Stimulated activated CD8-positive, alpha-beta memory T cell treated with anti-CD3 and anti-CD28 coated beads, Interleukin-15, amount 100 ng/mL, for 24 hours (primary cell): ENCODE results near the gene ABI3BP.

Source experiments
- DNase-seq: peaks from one replicate; pipeline ENCODE4 v3.0.0-alpha.2; 2020; ENCODE audit warnings: low read depth

The ABI3BP gene

DNA sequence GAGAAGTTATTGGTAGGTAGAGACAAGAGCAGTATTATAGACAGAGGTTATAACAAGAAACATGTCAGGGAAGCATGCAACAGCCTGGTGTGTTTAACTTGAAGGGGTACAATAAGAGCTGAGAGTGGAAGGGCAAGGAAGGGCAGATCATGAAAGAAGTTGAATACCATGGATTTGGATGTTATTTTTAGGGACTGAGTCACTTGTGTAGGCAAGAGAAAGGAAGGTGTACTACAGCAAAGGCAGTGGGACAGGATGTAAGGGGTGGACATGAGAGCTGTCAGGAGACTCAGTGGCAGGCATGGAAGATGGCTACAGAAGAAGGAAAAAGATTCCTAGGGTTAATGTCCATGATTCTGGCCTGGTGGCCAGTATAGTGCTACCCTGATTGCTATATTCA, 217.6 kb downstream of the ABI3BP start:
- no peak for DNase-seq

DNA sequence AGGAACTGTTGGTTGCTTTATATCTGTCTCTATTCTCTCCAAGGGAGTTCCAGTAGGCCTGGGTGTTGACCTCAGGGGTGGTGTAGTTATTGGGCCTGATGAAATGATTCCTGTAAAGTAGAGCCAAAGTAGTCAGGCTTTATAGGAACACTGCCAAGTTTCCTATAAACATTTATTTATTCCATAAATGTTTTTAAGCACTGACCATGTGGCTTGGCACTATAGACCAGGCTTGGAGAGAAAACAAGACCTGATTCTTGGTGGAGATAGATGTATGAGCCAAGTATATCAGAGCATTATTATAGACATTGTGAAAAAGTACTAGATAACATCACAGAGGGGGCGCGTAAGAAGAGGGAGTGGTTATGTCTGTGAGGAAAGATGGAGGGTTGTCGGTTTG, 218.0 kb downstream of the ABI3BP start:
- DNase-seq = no peak

DNA sequence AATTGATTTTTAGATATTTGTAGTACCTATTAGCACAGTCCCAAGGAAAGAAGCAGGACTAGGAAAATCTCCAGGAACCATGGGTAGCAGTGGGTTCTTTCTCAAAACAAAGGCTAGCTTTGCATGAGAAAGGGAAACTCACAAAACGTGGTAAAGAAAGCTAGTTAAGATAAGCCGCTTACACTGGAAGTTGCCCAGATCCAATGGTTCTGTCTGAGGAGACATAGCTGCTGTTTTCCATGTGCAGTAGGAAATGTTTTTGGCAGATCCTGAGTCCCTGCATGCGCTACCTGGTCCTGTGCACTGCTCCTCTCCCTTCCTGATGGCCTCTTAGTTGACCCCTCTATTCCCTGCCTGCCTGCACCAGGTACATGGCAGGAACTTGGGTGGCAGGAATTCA, 223.5 kb downstream of the ABI3BP start:
- DNase-seq = no peak

DNA sequence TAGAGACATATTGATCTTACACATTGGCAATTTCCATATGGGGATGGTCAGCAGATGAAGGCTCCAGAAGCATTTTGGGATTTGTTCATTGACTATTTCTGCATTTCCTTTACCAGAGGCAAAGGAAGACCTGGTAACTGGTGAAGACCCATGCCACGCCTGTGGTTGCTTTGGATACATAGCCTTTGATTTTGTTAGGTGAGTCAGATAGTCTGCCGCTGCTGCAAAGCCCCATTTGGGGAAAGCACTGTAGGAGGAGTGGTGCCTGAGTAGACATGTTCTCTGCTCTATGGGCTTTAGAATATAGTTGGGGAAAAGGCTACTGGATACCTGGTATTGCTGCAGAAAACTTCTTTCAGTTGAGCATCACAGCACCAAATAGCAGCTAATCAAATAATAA, 227.2 kb downstream of the ABI3BP start:
- DNase-seq = no peak

DNA sequence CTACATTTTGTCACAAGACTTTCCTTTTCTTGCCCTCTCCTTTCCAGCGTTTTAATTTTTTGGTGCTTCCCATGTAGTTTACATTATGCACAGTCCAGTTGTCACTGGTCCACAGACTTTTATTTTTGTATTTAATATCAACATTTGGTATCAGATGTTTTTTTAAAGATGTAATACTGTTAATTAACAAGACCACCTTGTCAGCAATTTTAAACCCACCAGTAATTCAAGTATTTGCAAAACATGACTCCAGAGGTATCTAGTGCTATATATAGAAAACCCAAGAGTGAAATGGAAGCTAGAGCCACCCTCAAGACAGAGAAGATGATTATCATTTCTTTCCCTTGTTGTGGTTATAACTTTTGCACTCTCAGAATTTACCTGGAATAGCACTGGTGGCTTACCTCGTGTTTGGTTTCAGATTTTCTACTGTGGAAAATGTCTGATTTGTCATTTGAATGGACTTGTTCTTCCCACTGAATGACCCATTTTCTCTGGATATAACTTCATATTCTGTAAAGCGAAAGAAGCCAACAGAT, 227.7 kb downstream of the ABI3BP start:
- no peak for DNase-seq

DNA sequence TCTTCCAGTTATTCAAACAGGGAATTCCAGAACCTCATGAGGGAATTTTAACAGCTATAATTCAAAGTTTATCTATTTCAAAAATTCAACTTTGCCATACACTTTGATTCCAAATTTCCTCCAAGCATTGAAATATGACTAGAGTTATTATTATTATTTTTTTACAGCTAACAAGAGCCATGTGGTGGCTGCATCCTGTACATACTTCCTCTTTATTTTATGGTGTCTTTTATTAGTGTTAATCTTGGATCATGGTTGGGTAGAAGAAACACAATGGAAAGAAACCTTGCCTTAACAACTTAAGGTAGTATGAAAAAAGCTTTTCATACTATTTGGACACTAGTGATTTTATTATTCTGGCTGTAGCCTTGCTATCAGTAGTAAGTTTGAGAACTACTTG, 231.3 kb downstream of the ABI3BP start:
- DNase-seq = no peak

DNA sequence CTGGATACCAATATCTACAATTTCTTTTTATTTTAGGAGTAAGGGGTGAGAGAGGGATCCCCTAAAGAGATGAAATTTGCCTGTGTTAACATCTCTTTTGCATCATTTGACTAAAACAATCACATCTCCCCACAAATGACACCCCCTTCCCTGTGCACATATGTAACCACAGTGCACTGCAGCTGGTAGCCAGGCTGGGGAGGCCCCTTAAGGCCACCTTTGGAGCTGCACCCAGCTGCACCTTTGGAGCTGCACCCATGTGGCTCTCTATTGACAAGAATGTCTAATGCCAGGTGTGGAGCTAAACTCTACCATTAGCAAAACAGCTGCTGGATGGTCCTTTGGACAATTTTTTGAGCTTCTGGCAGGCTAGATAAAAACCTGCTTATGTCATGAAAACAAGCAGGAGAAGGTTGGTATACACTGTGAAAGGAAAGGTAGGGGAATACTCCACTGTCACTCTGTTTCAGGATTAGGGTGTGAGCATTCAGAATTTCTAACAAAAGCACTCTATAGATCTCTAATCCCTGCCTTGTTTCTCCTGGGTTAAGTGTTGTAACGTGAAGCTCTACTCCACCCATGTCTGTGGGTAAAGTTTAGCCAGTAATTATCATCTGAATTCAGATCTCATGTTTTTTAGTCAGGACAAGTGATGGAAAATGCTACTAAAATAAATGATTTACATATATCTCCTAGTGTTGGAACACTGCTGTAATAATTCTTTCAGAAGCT, 231.8 kb downstream of the ABI3BP start:
- no peak for DNase-seq

DNA sequence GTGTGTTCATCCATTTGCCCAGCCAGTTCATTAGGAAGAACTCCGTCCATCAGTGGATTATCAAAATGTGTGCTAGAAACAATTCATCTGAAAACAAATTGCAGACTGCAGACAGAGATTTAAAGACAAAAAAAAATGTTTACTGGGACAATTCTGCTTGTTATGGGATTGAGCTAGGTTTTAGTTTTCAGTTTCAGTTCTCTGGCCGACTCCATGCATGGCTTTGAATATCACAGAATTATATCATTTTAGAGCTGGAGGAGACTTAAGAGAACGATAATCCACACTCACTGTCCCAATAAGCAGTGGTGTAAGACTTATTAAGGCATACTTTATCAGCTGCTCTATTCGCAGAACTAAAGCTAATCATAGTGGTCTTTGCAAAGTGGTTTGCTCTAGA, 232.8 kb downstream of the ABI3BP start:
- no peak for DNase-seq

DNA sequence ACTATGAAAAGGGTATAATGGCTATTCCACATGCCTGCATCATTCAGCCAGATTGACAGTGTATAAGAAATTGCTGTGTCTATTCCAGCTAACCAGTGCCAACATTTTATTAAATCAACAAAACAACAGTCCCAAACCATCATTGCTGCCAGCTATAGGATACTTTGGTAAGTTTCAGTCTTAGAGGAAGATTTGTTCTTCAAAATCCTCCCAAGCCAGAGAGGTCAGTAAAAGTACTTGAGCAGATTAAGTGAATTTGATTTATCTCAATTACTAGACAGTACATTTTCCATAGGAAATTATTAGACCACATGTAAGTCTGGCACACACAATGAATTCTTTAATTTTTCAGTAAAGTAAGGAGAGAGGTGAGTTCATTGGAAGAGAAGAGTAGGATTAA, 233.3 kb downstream of the ABI3BP start:
- no peak for DNase-seq

DNA sequence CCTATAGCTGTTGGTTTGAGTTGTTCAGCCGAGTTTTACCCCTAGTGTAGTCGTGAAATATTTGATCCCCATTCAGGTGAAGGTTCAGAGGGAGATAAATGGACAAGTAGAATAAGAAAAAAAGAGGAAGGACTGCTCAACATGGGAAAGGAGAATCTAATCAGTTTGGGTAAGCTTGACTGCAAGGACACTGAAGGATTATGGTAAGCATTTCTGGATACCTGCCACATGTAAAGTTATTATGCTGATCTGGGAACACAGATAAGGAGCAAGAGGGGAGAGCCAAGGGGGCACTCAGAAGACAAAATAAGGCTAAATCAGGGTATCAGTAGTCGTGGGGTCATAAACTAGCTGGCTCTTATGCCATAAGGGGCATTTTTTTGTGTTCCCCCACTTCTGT, 234.1 kb downstream of the ABI3BP start:
- DNase-seq = no peak

DNA sequence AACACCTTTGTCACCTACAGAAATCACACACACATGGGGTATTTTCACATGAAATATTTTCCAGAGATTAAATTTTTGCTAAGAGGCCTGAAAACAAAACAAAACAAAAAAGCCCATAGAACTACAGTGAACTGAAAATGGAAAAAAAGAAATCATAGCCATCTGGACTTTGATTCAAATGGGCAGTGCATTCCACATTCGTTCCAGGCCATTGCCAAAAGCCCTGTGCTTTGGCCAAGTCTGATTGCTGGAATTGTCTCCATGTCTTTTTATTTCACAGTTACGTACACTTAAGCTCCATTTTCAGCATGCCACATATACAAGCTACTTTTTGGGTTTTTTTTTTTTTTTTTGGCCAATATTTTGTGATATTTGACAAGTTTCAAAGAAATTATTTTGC, 236.8 kb downstream of the ABI3BP start:
- DNase-seq = no peak

DNA sequence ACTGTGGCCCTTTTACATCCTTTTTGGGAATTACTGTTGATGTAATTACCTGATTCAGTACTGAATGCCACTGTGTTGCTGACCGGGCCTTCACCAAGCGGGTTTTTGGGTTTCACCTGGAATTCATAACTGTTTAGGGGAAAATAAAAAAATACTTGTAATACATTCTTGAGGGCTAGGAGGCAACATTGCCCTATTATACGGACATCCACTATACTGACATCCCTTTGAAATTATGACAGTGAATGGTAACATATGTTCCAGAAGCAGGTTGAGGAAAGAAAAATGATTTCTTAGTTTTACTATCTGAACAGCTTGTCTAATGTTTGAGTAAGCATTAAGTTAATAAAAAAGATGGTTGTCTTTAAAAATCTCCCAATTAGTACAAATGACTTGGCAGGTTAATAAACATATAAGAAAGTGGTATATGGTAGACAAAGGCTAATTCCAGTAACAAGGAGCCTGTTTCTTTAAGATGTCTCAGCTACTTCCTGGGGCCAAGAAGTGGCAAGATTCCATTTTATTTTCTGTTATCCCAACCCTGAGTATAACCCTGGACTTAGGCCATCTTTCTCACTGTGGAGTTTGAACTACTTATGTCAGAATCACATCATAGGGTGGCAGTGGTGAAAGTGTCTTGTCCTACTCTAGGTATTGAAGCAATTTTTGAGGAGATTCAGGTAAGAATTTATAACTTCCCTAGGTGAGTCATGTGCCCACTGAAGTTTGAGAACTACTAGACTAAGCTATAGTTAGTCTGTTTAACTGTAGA, 238.5 kb downstream of the ABI3BP start:
- no peak for DNase-seq

DNA sequence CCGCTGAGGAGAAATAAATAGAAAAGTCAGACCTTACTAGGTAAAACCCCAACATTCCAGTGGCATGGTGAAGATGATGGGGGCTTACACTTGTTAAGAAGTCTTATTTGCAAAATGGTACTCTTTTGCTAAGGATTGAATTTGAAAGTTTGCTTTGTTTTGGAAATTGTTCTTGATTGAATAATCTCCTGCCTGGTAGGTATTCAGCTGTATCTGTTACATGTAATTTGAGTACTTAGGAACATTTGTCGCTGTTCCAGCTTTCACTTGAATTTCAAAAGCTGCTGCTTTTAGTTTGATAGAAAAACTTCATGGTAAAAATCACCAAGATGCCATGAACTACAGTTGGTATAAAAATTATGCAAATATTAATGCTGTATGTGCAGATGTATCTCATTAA, 239.4 kb downstream of the ABI3BP start:
- no peak for DNase-seq

DNA sequence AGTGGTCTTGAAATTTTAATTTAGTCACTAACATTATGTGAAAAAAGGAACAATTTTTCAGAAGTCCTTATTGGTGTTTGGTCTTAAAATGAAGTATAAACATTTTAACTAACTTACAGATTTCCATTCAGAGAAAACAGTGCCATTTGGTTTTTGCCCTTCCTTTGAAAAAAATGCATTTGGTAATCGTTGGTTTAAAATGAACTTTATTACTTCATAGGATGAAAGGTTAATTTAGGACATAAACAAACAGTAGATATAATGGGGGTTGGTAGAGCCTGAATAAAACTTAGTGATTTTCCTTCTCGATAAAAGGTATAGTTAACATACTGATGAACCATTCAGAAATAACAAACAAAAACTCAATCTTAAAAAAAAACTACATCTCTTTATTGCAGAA, 244.3 kb downstream of the ABI3BP start:
- no peak for DNase-seq

DNA sequence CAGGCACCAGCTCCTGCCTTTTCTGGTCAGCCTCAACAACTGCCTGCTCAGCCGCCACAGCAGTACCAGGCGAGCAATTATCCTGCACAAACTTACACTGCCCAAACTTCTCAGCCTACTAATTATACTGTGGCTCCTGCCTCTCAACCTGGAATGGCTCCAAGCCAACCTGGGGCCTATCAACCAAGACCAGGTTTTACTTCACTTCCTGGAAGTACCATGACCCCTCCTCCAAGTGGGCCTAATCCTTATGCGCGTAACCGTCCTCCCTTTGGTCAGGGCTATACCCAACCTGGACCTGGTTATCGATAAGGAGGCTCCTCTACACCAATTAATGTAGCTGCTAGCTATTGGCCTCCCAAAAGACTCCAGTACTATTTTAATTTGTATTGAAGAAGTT, 245.0 kb downstream of the ABI3BP start:
- no peak for DNase-seq

DNA sequence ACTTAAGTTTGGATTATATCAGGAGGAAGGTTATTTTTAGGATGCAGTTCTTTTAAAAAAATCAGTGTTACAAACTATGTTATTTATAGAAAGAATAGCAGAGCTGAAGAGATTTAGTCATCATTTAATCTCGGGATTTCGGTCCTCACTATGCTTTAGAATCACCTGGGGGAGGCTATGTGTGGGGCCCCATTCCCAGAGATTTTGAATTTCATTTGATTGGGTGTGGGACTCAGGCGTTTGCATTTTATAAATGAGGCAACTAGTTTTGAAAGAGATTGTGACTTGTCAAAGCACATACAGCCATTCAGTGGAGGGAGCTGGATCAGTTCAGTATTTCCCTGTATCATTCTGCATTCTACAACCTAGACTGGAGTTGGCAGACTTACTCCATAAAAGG, 247.1 kb downstream of the ABI3BP start:
- no peak for DNase-seq

DNA sequence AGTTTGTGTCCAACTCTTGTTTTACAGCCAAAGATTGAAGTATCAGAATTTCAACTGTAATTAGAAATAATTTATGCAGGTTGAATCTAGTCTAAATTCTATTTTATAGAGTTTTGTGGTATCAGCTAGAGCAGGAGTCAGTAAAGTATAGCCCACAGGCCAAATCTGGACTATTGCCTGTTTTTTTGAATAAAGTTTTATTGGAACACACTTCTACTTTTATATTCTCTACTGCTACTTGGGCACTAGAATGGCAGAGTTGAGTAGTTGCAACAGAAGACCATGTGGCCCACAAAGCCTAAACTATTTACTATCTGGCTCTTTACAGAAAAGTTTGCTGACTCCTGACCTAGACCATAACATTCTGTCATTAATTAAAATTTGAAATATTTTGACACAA, 247.6 kb downstream of the ABI3BP start:
- DNase-seq = no peak

DNA sequence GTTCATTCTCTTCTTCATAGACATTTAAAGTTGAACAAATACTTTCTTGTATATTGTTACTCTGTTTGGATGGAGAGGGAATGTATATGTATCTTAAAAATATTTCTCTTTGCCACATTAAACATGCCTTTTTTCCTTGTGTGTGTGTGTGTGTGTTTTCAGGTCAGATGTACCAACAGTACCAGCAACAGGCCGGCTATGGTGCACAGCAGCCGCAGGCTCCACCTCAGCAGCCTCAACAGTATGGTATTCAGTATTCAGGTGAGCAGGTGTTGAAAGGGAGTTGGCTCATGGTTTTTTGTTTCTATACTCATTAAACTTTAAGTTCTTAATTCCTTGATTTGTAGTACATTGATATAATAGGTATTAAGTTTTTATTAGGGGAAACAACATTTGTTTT, 248.6 kb downstream of the ABI3BP start:
- no peak for DNase-seq

DNA sequence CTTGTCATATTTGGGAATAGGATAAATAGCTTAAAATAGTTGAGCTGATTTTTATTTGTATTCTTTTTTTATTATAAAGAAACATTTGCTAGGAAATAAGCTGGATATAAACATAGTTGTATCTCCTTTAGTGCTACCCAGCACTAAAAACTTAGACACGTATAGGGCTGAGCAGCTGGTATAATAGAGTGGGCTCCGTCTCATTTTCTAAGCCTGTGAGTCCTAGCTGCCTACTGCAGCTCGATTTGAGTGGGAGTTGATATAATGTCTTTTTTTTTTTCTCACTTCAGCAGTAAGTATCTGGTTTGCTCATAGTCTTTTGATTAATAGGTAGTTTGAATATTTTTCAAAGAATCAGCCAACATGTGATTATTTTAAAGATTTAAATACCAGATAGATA, 249.7 kb downstream of the ABI3BP start:
- no peak for DNase-seq

DNA sequence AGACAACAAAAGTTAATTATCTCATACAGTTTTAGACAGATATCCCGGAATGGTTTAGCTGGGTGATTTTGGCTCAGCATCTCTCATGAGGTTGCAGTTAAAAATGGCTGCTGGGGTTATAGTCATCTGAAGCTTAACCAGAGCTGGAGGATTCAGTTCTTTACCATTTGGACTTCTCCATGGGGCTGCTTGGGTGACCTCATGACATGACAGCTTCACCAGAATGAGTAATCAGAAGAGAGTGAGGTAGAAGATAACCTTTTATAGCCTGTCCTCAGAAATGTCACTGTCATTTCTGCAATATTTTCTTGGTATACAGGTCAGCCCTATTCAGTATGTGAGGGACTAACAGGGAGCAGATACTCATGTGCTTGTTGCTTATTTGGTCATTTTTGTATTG, 253.0 kb downstream of the ABI3BP start:
- DNase-seq = no peak

DNA sequence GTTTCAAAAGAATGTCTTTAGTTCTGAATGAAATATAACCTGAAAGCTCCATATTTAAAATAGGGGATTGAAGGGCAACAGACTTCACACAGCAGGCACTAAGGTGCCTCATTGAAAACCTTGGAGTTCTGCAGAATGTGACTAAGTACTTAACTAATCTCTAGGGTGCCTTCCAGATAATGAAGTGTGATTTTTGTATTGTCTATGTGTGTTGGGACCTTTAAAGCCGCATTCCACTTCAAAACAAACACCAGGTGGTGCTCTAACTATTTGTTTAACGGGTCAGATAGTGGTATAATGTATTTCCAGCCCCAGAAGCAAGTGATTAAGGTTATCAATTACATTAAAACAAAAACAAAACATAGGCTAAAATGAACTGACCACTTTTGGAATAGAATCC, 255.9 kb downstream of the ABI3BP start:
- DNase-seq = no peak

DNA sequence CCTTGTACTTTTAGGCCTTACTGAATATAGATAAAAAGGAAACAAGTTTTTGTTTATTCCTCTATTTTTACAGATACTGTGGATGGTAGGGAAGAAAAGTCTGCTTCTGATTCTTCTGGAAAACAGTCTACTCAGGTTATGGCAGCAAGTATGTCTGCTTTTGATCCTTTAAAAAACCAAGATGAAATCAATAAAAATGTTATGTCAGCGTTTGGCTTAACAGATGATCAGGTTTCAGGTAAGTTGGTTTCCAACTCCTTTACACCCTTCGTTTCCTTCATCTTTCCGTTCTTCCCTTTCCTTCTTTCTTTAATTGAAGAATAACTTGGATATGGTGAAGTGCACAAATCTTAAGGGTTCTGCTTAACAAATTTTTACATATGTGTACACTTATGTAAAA, 260.8 kb downstream of the ABI3BP start:
- no peak for DNase-seq

DNA sequence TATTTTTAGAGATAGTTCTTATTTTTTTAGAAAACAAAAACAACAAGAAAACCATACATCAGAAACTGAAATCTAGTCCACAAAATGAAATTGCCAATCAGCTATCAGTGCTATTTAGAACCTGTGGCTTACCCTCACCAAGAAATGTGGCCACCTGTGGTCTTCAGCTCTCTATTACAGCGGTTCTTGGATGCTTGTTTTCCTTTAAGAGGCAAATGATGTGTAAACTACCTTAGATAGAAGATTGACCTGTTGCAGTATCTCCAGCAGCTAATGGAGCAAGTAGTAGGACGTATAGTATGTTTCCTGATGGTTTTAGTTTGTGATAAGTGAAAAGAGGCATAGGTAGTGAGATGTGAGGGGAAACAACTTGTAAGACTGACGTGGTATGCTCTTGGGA, 262.7 kb downstream of the ABI3BP start:
- DNase-seq = no peak

DNA sequence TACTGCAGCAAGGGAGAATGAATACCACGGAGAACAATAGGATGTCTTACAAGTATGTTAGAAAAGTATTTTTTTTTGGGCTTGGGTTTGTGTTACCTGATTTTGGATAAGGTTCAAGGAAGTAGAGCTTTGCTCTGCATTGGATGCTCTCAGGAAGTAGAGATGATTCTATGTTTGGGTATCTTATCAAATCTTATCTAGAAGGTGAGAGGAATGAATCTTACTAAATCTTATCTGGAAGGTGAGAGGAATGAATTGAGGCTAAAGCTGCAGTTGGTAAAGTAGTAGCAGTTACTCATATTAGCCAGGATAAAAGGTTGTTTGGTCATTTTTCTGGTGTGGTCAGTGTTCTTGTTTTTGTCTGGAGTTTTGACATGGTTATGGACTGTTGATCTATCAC, 266.5 kb downstream of the ABI3BP start:
- no peak for DNase-seq
